ENCODE measurements around the gene URB1.

- no peak for TF ChIP-seq CTCF (IDR thresholded peaks at IDR 0.05)
- TF ChIP-seq POLR2A (IDR thresholded peaks at IDR 0.05), result no peak
Measured at GRCh38 chr21:32333953-32334673, 58.7 kb downstream of the URB1 start.

Measured in heart left ventricle (tissue), 13 donors.